HuH-7.5 (cell line): ENCODE data around the gene TP63.
A peak's percentile ranks its signal among the peaks of the same experiment; 100 is the strongest.

Experiments used
- DNase-seq: peaks from one replicate; pipeline ENCODE4 v3.0.0; 2011; ENCODE audit warnings: low spot score

TP63 gene

DNA sequence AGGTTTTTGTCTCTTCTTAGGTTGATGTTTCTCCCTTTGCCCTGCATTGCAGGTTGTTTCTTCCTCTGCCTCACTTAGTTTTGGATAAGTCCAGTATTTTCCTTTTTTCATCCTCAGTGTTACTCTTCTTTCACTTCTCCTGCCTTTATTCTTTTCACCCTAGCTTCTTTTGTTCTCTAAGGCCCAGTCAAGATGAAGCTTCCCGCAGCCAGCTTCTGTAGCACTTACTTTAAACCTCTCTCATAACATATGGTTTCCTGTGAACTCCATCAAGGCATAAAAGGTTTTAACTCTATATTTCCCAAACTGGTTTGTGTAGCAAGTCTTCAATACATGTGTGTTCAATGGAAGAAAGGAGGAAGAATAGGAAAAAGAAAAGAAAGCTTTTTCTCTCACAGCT, 54.1 kb downstream of the TP63 start:
- no peak for DNase-seq

GRCh38 chr3:189685860-189686259, 54.7 kb downstream of the TP63 start:
- no peak for DNase-seq

DNA sequence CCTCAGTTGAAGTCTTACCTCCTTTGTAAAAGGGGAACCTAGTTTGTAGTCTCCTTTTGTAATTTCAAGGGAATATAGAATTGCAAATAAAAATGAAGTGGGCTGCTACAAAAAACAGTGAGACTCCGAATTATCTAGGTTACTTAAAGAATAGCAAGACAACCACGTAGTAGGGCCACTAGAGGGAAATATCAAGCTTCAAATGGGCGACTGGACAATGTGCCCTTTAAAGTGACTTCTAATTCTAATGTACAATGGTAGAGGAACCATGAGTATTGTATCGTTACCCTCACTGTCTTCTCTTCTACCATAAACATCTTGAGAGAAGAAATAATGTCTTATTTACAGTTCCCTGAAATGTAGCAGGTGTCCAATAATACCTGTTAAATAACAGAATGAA, 56.3 kb downstream of the TP63 start:
- no peak for DNase-seq

DNA sequence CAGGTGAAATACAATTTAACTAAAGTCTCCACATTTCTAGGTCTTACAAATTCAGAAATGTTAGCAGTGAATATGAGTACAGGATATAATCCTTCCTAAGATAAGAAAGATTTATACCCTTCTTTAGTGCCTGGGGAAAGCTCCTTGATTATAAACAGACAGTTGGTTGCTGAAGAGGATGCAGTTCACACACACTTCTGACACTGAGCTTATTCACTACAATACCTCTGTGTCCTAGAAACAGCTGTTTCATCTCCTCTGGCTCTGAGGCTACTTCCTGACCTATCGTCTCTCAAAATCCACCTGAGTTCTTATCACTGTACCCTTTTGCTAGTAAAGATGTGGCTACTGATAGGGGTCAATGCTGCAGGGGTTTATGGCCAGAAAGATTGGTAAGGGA, 57.1 kb downstream of the TP63 start:
- DNase-seq, result no peak

- DNase-seq, result no peak
These were observed 58.4 kb downstream of the TP63 start for GRCh38 chr3:189689625-189690024.

- no peak for DNase-seq
These were observed 59.0 kb downstream of the TP63 start for GRCh38 chr3:189690237-189690636.

DNA sequence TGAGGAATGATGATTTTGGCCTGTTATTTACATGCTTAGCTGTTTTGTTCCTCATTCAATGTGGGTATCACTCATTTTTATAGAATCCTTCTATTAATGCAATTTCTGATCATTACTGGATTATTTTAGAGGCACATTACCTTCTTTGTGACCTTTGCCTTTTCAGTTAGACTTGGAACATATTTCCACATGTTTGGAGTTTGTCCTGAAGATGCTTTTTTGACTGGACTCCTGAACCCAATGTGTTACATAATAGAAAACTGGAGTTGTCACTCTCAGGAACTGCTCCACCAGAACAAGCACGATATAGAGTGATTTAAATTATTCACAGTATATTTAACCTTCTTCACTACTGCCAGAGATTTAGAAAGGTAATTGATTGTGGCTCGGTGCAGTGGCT, 59.5 kb downstream of the TP63 start:
- no peak for DNase-seq

- DNase-seq, result no peak
These were observed 64.2 kb downstream of the TP63 start for GRCh38 chr3:189695400-189695799.

GRCh38 chr3:189698811-189699210, 67.6 kb downstream of the TP63 start:
- DNase-seq, result no peak

DNA sequence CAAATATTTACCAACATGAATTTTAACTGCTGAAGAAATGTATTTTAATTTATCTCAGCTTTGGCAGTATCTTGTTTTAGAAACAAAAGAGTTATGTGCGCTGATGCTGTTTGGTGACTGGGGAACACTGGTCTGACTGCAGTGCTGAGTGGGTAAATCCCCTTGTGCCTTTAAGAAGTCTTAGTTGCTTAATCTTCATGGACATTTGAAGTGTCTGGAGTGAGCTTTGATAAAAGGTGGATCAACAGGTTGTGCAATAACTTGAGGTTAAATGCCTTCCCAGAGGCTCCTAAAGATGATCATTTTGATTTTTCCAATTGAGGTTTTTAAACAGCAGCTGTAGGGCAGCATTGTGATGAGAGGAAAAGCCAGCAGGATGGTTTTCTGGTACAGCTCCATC, 68.7 kb downstream of the TP63 start:
- DNase-seq, result no peak

GRCh38 chr3:189702066-189702646, 71.0 kb downstream of the TP63 start:
- DNase-seq, result no peak

- DNase-seq, result no peak
These were observed 72.7 kb downstream of the TP63 start for GRCh38 chr3:189703865-189704264.

- DNase-seq, result no peak
These were observed 77.2 kb downstream of the TP63 start for GRCh38 chr3:189708375-189708774.

- no peak for DNase-seq
These were observed 79.6 kb downstream of the TP63 start for GRCh38 chr3:189710620-189711402.

DNA sequence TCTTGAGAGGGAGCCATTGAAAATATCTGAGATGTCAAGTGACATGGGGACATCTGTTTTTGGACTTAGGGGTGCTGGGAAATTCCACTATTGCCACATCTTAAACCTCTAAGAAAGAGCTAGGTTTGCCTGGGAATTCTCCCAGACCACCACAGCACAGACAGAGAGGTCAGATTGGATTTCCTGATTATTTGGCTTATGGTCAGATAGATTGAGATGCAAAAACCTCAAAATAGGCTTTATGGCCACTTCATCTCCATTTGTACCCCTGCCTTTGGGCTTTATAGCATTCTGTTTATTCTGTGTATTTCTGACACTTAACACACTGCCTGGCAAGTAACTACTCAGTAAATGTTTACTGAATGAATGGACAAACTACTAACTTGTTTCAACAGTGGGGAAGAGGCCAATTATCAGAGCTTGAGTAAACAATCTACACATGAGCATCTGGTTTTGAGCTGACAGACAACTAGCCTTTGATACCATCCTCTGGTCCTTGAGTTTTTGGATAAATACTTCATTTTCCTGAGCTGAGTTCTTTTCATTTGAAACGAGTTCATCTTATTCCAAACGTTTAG, 81.8 kb downstream of the TP63 start:
- peak; percentile 8 for DNase-seq

GRCh38 chr3:189714991-189715961, 84.1 kb downstream of the TP63 start:
- DNase-seq, result no peak

- DNase-seq, result no peak
These were observed 87.0 kb downstream of the TP63 start for GRCh38 chr3:189718215-189718614.

DNA sequence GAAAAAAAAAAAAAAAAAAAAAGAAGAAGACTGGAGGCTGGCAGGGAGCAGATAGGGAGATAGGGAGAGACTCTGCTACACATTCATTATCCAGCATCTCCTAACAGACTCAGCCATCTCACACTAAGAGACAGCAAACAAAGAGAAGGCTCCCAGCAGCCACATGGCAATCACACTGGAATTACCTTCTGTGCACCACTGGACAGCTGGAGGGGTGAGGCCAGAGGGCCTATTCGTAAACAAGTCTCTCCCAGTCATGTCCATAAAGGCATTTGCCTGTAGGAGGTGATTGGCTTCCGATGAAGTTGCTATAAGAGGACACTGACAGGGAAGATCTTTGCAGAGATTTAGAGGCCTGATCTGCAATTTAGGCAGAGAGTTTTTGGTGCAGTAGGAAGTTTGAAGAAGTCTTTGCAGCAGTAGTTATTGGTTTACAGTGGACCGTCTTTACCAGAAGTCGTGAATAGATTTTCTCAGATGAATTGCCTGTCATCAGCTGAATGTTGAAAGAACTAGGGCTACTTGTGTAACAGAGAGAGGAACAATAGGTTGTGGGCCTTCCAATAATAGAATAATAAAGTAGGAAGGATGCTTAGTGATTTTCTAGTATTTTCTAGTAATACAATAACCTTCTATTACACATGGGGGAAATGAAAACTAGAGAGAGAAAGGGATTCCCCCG, 89.7 kb downstream of the TP63 start:
- no peak for DNase-seq

DNA sequence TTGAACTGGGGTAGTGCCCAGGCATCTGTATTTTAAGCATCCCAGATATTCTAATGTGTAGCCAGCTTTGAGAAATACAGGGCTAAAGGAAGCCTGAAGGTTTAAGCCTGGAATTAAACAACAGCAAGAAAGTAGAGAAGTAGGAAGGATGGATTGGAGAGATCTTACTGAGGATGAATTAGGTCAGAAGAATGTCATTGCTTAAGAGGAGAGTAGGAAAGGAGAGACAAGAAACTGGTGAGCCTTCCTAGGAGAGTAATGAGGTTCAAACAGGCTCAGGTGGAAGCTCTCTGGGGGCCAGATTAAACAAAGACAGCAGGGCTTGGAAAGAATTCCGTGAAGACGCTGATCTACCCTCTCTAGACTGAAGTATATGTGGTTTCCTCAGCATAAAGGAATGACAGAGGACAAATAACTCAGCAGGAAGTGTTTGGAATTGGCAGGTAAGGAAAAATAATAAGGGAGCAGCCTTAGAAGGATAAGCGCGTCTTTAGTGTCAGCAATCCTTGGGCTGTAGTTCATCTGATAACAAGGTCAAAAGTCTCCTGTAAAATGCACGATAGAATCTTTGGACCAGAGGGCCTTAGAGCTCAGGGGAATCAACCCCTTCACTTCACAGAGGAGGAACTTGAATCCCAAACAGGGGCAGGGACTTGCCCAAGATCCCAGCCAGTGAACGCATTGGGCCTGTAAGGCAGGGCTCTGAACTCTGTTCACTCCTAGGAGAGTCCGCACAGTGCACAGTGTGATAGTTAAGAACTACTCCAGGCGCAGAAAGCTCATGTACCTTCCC, 90.9 kb downstream of the TP63 start:
- no peak for DNase-seq

- DNase-seq, result no peak
These were observed 93.2 kb downstream of the TP63 start for GRCh38 chr3:189724356-189724755.

DNA sequence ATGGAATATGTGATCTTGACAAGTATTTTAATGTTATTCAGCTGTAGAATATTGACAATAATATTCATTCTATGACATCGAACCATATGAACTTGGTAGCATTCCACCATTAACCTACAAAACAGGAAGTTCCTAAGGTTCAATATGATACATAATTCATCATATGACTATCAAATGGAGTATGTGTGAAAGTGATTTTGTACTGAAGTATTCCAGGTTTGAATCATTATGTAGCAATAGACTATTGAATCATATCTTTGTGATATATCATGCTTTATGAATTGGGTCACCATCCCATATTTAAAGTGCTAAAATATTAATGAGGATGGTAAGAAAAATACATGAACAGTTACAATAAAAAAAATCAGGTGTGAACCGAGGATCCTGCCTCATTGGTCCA, 95.1 kb downstream of the TP63 start:
- no peak for DNase-seq
